Measurements from ENCODE around the gene SLC12A1.

SLC12A1 gene

GRCh38 chr15:48330855-48331795 is 125.0 kb downstream of the SLC12A1 start, which contains the start of gene DUT:
TSS of gene DUT (plus strand) at chr15:48331429. CDS start at chr15:48331516, 87 bp downstream.
- Histone ChIP-seq H2BK15ac (ENCODE audit: low read length) (peak within 1 kb of the TSS; percentile 81), H4K8ac (ENCODE audit: low read depth, low read length) (no peak within 1 kb of the TSS), H3K27ac (replicated peaks; ENCODE audit: low read length) (peak within 1 kb of the TSS; percentile 90), H2BK120ac (ENCODE audit: low read depth, low read length) (no peak within 1 kb of the TSS), H2AFZ (ENCODE audit: low read length) (peak within 1 kb of the TSS; percentile 98), H3K4me3 (ENCODE audit: low read length in 2 of 2) (peak within 1 kb of the TSS; percentile 90 to 97), H4K91ac (ENCODE audit: low read depth, low read length, poor library complexity) (no peak within 1 kb of the TSS), H3K9ac (ENCODE audit: low read depth, low read length, poor library complexity) (peak within 1 kb of the TSS; percentile 97), H3K23ac (ENCODE audit: low read depth, low read length, poor library complexity) (peak within 1 kb of the TSS; percentile 98), H3K9me3 (replicated peaks in 1 of 2; ENCODE audit: control insufficient read depth in 2 of 2, insufficient read depth in 1 of 2, low read depth in 1 of 2, low read length in 2 of 2) (no peaks in the 10 kb centered on the region), H2AK5ac (ENCODE audit: low read depth, low read length) (peak within 1 kb of the TSS; percentile 46), H3K27me3 (ENCODE audit: control insufficient read depth in 3 of 3, insufficient read depth in 3 of 3, low read depth in 1 of 3, low read length in 3 of 3) (no peaks in the 10 kb centered on the region), H3K18ac (ENCODE audit: low read length) (peak within 1 kb of the TSS; percentile 99), H2BK5ac (ENCODE audit: low read length) (peak within 1 kb of the TSS; percentile 95), H3K79me1 (ENCODE audit: low read depth, low read length) (peaks cover 6% of the 10 kb centered on the region), H3K4me2 (ENCODE audit: insufficient read depth, low read length, poor library complexity, severe bottlenecking) (peak within 1 kb of the TSS; percentile 100), H3K4me1 (ENCODE audit: control insufficient read depth in 2 of 2, insufficient read depth in 1 of 2, low read depth in 1 of 2, low read length in 2 of 2) (peaks cover 3 to 8% of the 10 kb centered on the region in 2 donors), H3K14ac (ENCODE audit: low read length) (peak within 1 kb of the TSS; percentile 56), H2BK12ac (ENCODE audit: low read length) (no peak within 1 kb of the TSS), H3K4ac (ENCODE audit: low read length) (peak within 1 kb of the TSS; percentile 2), H3K36me3 (replicated peaks in 1 of 2; ENCODE audit: control insufficient read depth in 2 of 2, insufficient read depth in 2 of 2, low read length in 2 of 2) (peaks cover 3 to 26% of the 10 kb centered on the region in 2 donors)
- no CpG with 5 or more reads among the region's 89 CpGs for WGBS, 2 donors (ENCODE audit: extremely low coverage in 2 of 2, insufficient read length in 2 of 2, insufficient replicate concordance in 1 of 2)
- DNase-seq (ENCODE audit: low spot score) = peak; percentile 80

- H3K4ac ChIP-seq (ENCODE audit: low read length) = peak overlapping the region; percentile 2
- no peak overlapping the region for H2AK5ac ChIP-seq (ENCODE audit: low read depth, low read length)
- no peak overlapping the region for H4K91ac ChIP-seq (ENCODE audit: low read depth, low read length, poor library complexity)
- peak overlapping the region; percentile 98 for H3K23ac ChIP-seq (ENCODE audit: low read depth, low read length, poor library complexity)
- no peak overlapping the region for H2BK120ac ChIP-seq (ENCODE audit: low read depth, low read length)
- H3K4me1 ChIP-seq (ENCODE audit: control insufficient read depth in 2 of 2, insufficient read depth in 1 of 2, low read depth in 1 of 2, low read length in 2 of 2) = peaks cover 3 to 8% of the 10 kb centered on the region in 2 donors
- H3K27ac ChIP-seq (replicated peaks; ENCODE audit: low read length) = peak overlapping the region; percentile 90
- peak overlapping the region; percentile 97 for H3K9ac ChIP-seq (ENCODE audit: low read depth, low read length, poor library complexity)
- peak overlapping the region; percentile 90 to 97 for H3K4me3 ChIP-seq (ENCODE audit: low read length in 2 of 2)
- H3K9me3 ChIP-seq (replicated peaks in 1 of 2; ENCODE audit: control insufficient read depth in 2 of 2, insufficient read depth in 1 of 2, low read depth in 1 of 2, low read length in 2 of 2) = no peaks in the 10 kb centered on the region
- no peak for DNase-seq (ENCODE audit: low spot score)
- WGBS, 2 donors (ENCODE audit: extremely low coverage in 2 of 2, insufficient read length in 2 of 2, insufficient replicate concordance in 1 of 2) = no CpG with 5 or more reads among the region's 64 CpGs
- no peak overlapping the region for H2BK15ac ChIP-seq (ENCODE audit: low read length)
- H3K4me2 ChIP-seq (ENCODE audit: insufficient read depth, low read length, poor library complexity, severe bottlenecking) = peak overlapping the region; percentile 100
- no peaks in the 10 kb centered on the region for H3K27me3 ChIP-seq (ENCODE audit: control insufficient read depth in 3 of 3, insufficient read depth in 3 of 3, low read depth in 1 of 3, low read length in 3 of 3)
- peaks cover 3 to 35% of the 10 kb centered on the region in 2 donors for H3K36me3 ChIP-seq (replicated peaks in 1 of 2; ENCODE audit: control insufficient read depth in 2 of 2, insufficient read depth in 2 of 2, low read length in 2 of 2)
- H3K18ac ChIP-seq (ENCODE audit: low read length) = peak overlapping the region; percentile 99
- no peak overlapping the region for H3K14ac ChIP-seq (ENCODE audit: low read length)
- peak overlapping the region; percentile 98 for H2AFZ ChIP-seq (ENCODE audit: low read length)
- H2BK12ac ChIP-seq (ENCODE audit: low read length) = no peak overlapping the region
- peaks cover 6% of the 10 kb centered on the region for H3K79me1 ChIP-seq (ENCODE audit: low read depth, low read length)
- H2BK5ac ChIP-seq (ENCODE audit: low read length) = peak overlapping the region; percentile 95
- no peak overlapping the region for H4K8ac ChIP-seq (ENCODE audit: low read depth, low read length)
Measured at GRCh38 chr15:48331796-48332641, 125.9 kb downstream of the SLC12A1 start.

- H3K14ac ChIP-seq (ENCODE audit: low read length) = no peak overlapping the region
- no peak overlapping the region for H3K18ac ChIP-seq (ENCODE audit: low read length)
- no peaks in the 10 kb centered on the region for H3K9me3 ChIP-seq (replicated peaks in 1 of 2; ENCODE audit: control insufficient read depth in 2 of 2, insufficient read depth in 1 of 2, low read depth in 1 of 2, low read length in 2 of 2)
- no peak overlapping the region for H2AK5ac ChIP-seq (ENCODE audit: low read depth, low read length)
- no peak overlapping the region for H4K91ac ChIP-seq (ENCODE audit: low read depth, low read length, poor library complexity)
- H2BK12ac ChIP-seq (ENCODE audit: low read length) = no peak overlapping the region
- H3K36me3 ChIP-seq (replicated peaks in 1 of 2; ENCODE audit: control insufficient read depth in 2 of 2, insufficient read depth in 2 of 2, low read length in 2 of 2) = peaks cover 3 to 41% of the 10 kb centered on the region in 2 donors
- DNase-seq (ENCODE audit: low spot score) = no peak
- H2AFZ ChIP-seq (ENCODE audit: low read length) = peak overlapping the region; percentile 98
- no peak overlapping the region for H3K4ac ChIP-seq (ENCODE audit: low read length)
- H3K27ac ChIP-seq (replicated peaks; ENCODE audit: low read length) = no peak overlapping the region
- no peak overlapping the region for H3K23ac ChIP-seq (ENCODE audit: low read depth, low read length, poor library complexity)
- peak overlapping the region; percentile 100 for H3K4me2 ChIP-seq (ENCODE audit: insufficient read depth, low read length, poor library complexity, severe bottlenecking)
- H3K79me1 ChIP-seq (ENCODE audit: low read depth, low read length) = peaks cover 6% of the 10 kb centered on the region
- H2BK5ac ChIP-seq (ENCODE audit: low read length) = no peak overlapping the region
- H2BK120ac ChIP-seq (ENCODE audit: low read depth, low read length) = no peak overlapping the region
- no peak overlapping the region for H4K8ac ChIP-seq (ENCODE audit: low read depth, low read length)
- no peak overlapping the region for H2BK15ac ChIP-seq (ENCODE audit: low read length)
- peak overlapping the region; percentile 90 to 97 for H3K4me3 ChIP-seq (ENCODE audit: low read length in 2 of 2)
- peaks cover 3 to 8% of the 10 kb centered on the region in 2 donors for H3K4me1 ChIP-seq (ENCODE audit: control insufficient read depth in 2 of 2, insufficient read depth in 1 of 2, low read depth in 1 of 2, low read length in 2 of 2)
- WGBS, 2 donors (ENCODE audit: extremely low coverage in 2 of 2, insufficient read length in 2 of 2, insufficient replicate concordance in 1 of 2) = no CpG with 5 or more reads among the region's 9 CpGs
- no peak overlapping the region for H3K9ac ChIP-seq (ENCODE audit: low read depth, low read length, poor library complexity)
- H3K27me3 ChIP-seq (ENCODE audit: control insufficient read depth in 3 of 3, insufficient read depth in 3 of 3, low read depth in 1 of 3, low read length in 3 of 3) = no peaks in the 10 kb centered on the region
Measured at GRCh38 chr15:48332642-48333034, 126.5 kb downstream of the SLC12A1 start.
